Hepatocyte (in vitro differentiated cells): Measurements from ENCODE around the gene OLFML1. TPM values are rescaled to one million over a fixed set of nuclear protein-coding genes. Genes with fewer than 3 reads are reported as not detected.

Experiments
- DNase-seq: peaks from one replicate; pipeline ENCODE4 v3.0.0-alpha.2; 2016; ENCODE audit warnings: low spot score
- H2AFZ ChIP-seq: fragments of 200-600 bp; sonication (generic); 2 replicates; pipeline ENCODE4 v1.6.0; 2016; ENCODE audit warnings: antibody characterized with exemption, mild to moderate bottlenecking
- H3K27ac ChIP-seq: fragments of 200-600 bp; sonication (generic); 2 replicates; pipeline ENCODE4 v1.5.1; 2016; ENCODE audit warnings: mild to moderate bottlenecking
- H3K27me3 ChIP-seq: fragments of 200-600 bp; sonication (generic); 2 replicates; pipeline ENCODE4 v1.6.1; 2016
- H3K36me3 ChIP-seq: fragments of 200-600 bp; sonication (generic); replicated peaks from 2 replicates; pipeline ENCODE4 v1.5.1; 2016; ENCODE audit warnings: low read depth; ENCODE audit not compliant: insufficient read depth
- H3K4me1 ChIP-seq: fragments of 200-600 bp; sonication (generic); 2 replicates; pipeline ENCODE4 v1.5.1; 2016; ENCODE audit warnings: mild to moderate bottlenecking, moderate library complexity; ENCODE audit not compliant: insufficient read depth
- H3K4me2 ChIP-seq: fragments of 200-600 bp; sonication (generic); 2 replicates; pipeline ENCODE4 v1.6.0; 2016
- H3K4me3 ChIP-seq: fragments of 200-600 bp; sonication (generic); 2 replicates; pipeline ENCODE4 v1.5.1; 2016; ENCODE audit warnings: mild to moderate bottlenecking
- H3K79me2 ChIP-seq: fragments of 200-600 bp; sonication (generic); 2 replicates; pipeline ENCODE4 v1.6.0; 2017; ENCODE audit warnings: mild to moderate bottlenecking
- H3K9me2 ChIP-seq: fragments of 200-600 bp; sonication (generic); replicated peaks from 2 replicates; pipeline ENCODE4 v1.6.0; 2017; ENCODE audit warnings: mild to moderate bottlenecking; ENCODE audit not compliant: insufficient read depth
- H3K9me3 ChIP-seq: fragments of 200-600 bp; sonication (generic); 2 replicates; pipeline ENCODE4 v1.5.1; 2016; ENCODE audit warnings: low read depth, mild to moderate bottlenecking
- H4K20me1 ChIP-seq: fragments of 200-600 bp; sonication (generic); 2 replicates; pipeline ENCODE4 v1.6.0; 2016; ENCODE audit warnings: mild to moderate bottlenecking; ENCODE audit not compliant: insufficient read depth, poor library complexity, severe bottlenecking
- EZH2 ChIP-seq: fragments of 200-600 bp; sonication (generic); IDR thresholded peaks from 2 replicates; pipeline ENCODE4 v1.6.1; 2016; ENCODE audit warnings: antibody characterized with exemption, mild to moderate bottlenecking, borderline replicate concordance
- EZH2phosphoT487 ChIP-seq: fragments of 200-600 bp; sonication (generic); IDR thresholded peaks from one replicate; pipeline ENCODE4 v1.6.1; 2018; ENCODE audit warnings: antibody characterized with exemption, mild to moderate bottlenecking, low read depth, moderate library complexity; ENCODE audit not compliant: unreplicated experiment, severe bottlenecking
- WGBS: methylation state at CpG from one replicate; pipeline ENCODE4 v1.1.6; 2016; ENCODE audit warnings: low lambda C conversion rate; ENCODE audit errors: missing lambda C conversion rate; 5-methylcytosine and 5-hydroxymethylcytosine counted together
- polyA plus RNA-seq: library from polyadenylated mRNA; unstranded; fragments of >200 nt; fragmentation: Nextera tagmentation; extraction: Ambion mirVana; gene quantifications from 2 replicates; pipeline ENCODE4 v1.2.1, GENCODE V29; 2016
- total RNA-seq: library from RNA; depleted of rRNA; stranded (reverse); fragments of >200 nt; gene quantifications from 2 replicates; pipeline ENCODE4 v1.2.3, GENCODE V29; 2014
- TF ChIP-seq, protein P1 (sequence below): fragments of 200-600 bp; sonication (generic); IDR thresholded peaks from 2 replicates; pipeline ENCODE4 v1.5.1; 2016; ENCODE audit warnings: antibody characterized with exemption, mild to moderate bottlenecking; ENCODE audit not compliant: poor library complexity

The OLFML1 gene
- total and polyA plus RNA-seq, 2 experiments from 2014 or later = 9.3 to 10.9 TPM

DNA sequence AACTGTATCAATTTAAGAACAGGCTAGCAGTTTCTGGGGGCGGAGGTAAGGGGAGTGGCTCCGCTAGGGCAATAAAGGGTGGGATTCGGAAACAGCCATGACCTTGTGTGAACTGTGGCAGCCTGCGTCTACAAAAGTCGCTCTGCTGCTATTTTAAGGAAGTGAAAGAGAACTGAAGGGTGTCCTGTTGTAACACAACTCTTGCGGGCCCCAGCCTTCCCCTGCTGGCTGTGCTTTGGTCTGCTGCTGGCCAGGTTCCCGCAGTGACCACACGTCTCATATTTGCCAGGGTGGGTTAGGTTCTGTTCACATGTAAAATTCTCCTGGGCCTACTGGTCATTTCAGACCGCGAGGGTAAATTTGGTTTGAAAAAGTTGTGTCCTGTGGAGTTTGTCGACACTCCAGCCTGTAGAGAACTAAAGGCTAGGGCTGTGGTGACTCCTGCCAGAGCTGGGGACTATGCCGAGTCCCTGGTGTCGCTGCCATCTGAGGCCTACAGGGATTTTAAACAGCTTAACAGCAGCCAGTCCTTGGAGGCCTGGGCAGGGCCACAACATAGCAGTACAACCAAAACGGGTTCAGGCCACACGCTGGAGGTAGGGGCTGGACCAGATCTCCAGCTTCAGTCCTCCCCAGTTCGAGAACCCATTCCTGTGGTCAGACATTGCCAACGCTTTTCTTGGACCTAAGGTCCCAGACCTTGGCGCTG is 27.4 kb downstream of the OLFML1 start:
- DNase-seq = peak; percentile 41
- WGBS = 46% methylated on average over 18 of the region's 18 CpGs

DNA sequence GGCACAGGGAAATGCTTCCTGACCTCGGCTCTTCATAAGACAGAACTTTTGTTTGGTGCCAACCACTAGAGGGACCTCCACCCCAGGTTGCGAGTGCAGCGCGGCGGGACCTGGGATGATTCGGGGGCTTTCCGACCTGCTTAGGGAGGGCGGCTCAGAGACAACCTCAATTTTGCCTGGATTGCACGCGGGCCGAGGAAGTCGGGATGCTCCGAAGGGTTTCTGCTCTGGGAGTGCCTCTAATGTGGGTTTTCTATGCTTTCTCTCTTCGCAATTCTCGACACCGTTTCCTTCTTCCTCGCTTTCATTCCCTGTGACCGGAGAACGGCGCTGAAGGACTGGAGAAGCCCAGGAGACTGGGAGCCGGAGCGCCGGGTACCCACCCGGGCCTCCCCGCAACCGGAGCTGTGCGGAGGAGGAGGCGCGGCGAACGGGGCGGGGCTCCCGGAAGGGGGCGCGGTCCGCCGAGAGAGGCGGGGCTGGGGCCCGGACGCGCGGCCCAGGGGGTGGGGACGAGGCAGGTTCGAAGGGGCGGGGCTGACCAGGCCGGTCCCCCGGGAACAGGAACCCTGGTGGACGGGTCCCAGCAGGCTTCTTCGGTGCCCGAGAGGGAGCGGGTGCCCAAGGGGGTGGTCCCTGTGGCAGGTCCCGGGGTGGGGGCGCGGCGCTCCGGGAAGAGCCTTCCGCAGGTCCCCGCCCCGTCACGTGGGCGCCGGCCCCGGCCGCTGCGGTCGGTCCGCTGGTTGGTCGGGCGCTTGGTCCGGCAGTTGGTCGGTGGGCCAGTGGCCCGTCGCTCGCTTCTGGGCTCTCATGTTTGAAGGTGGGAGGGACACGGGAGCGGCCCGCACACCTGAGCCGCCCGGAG is 28.2 kb downstream of the OLFML1 start, which contains the start of gene PPFIBP2:
PPFIBP2 (plus strand) TSS at position 766 of the 865 bp plus-strand sequence. CDS start 35,477 bp downstream, outside the sequence.
- 1% methylated on average over 44 of the region's 79 CpGs for WGBS
- peak; percentile 92 for DNase-seq
- peak within 1 kb of the TSS; percentile 44 for H2AFZ ChIP-seq
- peak within 1 kb of the TSS; percentile 47 for H3K4me3 ChIP-seq
- peaks cover 42% of the 10 kb centered on the region for H3K79me2 ChIP-seq
- H4K20me1 ChIP-seq = no peaks in the 10 kb centered on the region
- H3K9me2 ChIP-seq = no peaks in the 10 kb centered on the region
- H3K27ac ChIP-seq = peak within 1 kb of the TSS; percentile 87
- no peaks in the 10 kb centered on the region for H3K36me3 ChIP-seq
- H3K4me1 ChIP-seq = peaks cover 36% of the 10 kb centered on the region
- no peaks in the 10 kb centered on the region for H3K9me3 ChIP-seq
- TF ChIP-seq, protein P1, sequence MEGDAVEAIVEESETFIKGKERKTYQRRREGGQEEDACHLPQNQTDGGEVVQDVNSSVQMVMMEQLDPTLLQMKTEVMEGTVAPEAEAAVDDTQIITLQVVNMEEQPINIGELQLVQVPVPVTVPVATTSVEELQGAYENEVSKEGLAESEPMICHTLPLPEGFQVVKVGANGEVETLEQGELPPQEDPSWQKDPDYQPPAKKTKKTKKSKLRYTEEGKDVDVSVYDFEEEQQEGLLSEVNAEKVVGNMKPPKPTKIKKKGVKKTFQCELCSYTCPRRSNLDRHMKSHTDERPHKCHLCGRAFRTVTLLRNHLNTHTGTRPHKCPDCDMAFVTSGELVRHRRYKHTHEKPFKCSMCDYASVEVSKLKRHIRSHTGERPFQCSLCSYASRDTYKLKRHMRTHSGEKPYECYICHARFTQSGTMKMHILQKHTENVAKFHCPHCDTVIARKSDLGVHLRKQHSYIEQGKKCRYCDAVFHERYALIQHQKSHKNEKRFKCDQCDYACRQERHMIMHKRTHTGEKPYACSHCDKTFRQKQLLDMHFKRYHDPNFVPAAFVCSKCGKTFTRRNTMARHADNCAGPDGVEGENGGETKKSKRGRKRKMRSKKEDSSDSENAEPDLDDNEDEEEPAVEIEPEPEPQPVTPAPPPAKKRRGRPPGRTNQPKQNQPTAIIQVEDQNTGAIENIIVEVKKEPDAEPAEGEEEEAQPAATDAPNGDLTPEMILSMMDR = peak; percentile 76
- no peak for TF ChIP-seq EZH2phosphoT487
- TF ChIP-seq EZH2 = no peak
- no peaks in the 10 kb centered on the region for H3K27me3 ChIP-seq
- H3K4me2 ChIP-seq = peak within 1 kb of the TSS; percentile 88

More for the DNA sequence above, 27.4 kb downstream of the OLFML1 start:
- Histone ChIP-seq H3K79me2 (peaks cover 34% of the 10 kb centered on the region), H3K27me3 (no peaks in the 10 kb centered on the region), H4K20me1 (no peaks in the 10 kb centered on the region), H3K4me2 (peak overlapping the region; percentile 88), H3K9me3 (no peaks in the 10 kb centered on the region), H2AFZ (peak overlapping the region; percentile 44), H3K4me1 (peaks cover 36% of the 10 kb centered on the region), H3K36me3 (no peaks in the 10 kb centered on the region), H3K4me3 (peak overlapping the region; percentile 47), H3K27ac (peak overlapping the region; percentile 87), H3K9me2 (no peaks in the 10 kb centered on the region)
- TF ChIP-seq EZH2 = no peak
- TF ChIP-seq EZH2phosphoT487 = no peak
- TF ChIP-seq, protein P1 = no peak

DNA sequence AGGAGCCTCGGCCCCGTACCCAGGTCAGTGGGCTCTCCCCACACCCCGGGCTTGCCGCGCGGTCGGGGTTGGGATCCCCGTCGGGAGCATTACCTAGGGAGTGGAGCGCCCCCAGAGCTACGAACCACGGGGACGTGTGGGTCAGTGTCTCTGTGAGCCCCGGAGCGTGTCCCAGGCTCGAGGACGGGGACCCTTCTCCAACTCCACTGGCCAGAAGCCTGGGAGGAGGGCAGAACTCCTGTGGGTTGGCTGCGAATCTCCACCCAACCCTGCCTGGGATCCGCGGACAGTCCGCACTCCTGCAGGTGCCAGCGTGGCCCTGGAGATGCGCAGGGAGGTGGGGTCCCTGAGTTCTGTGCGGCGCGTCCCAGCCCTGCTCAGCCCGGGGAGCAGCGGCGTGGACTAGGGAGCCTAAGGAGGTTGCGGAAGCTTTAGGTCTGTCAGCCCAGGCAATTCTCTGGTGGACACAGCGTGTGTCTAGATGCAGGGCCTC is 28.8 kb downstream of the OLFML1 start:
- Histone ChIP-seq H3K79me2 (peaks cover 42% of the 10 kb centered on the region), H3K27ac (peak overlapping the region; percentile 87), H3K9me2 (no peaks in the 10 kb centered on the region), H3K4me1 (peaks cover 36% of the 10 kb centered on the region), H3K4me2 (peak overlapping the region; percentile 88), H4K20me1 (no peaks in the 10 kb centered on the region), H3K4me3 (peak overlapping the region; percentile 47), H3K36me3 (no peaks in the 10 kb centered on the region), H2AFZ (peak overlapping the region; percentile 44), H3K27me3 (no peaks in the 10 kb centered on the region), H3K9me3 (no peaks in the 10 kb centered on the region)
- no peak for TF ChIP-seq EZH2phosphoT487
- TF ChIP-seq, protein P1 = no peak
- no peak for TF ChIP-seq EZH2
- peak; percentile 37 for DNase-seq
- 2% methylated on average over 31 of the region's 31 CpGs for WGBS
